Measurements from ENCODE around the gene CA10.

CA10 gene

GRCh38 chr17:52024300-52024870, 134.1 kb downstream of the CA10 start:
- DNase-seq (ENCODE audit: low read depth, low spot score): peak; percentile 10
- POLR2A ChIA-PET: no interaction called here
- TF ChIP-seq CTCF (IDR thresholded peaks at IDR 0.05; ENCODE audit: insufficient read depth, low read length, missing control alignments): no peak
- H3K4me3 ChIP-seq (ENCODE audit: low read depth, low read length): no peak overlapping the region
- CTCF ChIA-PET: no interaction called here

- TF ChIP-seq CTCF (IDR thresholded peaks at IDR 0.05; ENCODE audit: insufficient read depth, low read length, missing control alignments): no peak
- DNase-seq (ENCODE audit: low read depth, low spot score): no peak
- ChIA-PET CTCF (no interaction called here), POLR2A (no interaction called here)
- H3K4me3 ChIP-seq (ENCODE audit: low read depth, low read length): no peak overlapping the region
Measured at GRCh38 chr17:52011064-52011463, 147.4 kb downstream of the CA10 start.

DNA sequence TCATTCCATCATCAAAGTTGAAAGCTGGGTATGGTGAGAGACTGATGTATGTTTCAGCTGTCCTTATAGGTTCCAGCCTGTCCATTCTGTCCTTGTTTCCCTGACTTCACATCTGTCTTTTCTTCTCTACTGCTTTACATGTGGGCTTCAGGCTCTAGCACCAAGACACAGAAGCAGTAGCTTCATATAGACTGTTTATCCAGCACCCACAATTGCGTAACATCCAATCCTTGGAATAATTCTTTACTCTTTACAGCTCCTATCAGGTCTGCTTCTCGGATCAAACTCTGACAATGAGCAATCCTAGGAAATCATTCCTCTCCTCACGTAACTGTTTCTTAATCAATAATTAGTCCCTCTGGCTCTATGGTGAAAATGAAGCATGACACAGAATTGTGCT, 158.9 kb downstream of the CA10 start:
- CTCF ChIA-PET: no interaction called here
- POLR2A ChIA-PET: no interaction called here
- no peak for TF ChIP-seq CTCF (IDR thresholded peaks at IDR 0.05; ENCODE audit: insufficient read depth, low read length, missing control alignments)
- no peak for DNase-seq (ENCODE audit: low read depth, low spot score)
- no peak overlapping the region for H3K4me3 ChIP-seq (ENCODE audit: low read depth, low read length)

DNA sequence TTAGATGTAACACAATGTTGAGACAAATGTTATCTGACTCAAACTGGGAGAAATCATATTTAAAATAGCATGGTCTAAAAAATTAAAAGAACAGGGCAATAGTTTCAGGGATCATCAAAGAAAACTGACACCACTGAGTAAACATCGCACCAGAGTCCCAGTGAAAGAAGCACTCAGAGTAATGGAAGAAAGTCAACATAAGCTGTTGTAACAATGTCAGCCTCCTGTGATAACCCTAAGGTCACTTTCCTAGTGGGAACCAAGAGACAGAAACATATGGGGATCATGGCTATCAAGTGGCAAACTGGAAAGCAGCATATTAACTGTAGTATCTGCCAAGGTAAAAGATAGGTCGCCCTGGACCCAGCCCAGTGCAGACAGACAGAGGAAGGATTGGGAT, 160.8 kb downstream of the CA10 start:
- ChIA-PET CTCF (no interaction called here), POLR2A (no interaction called here)
- no peak for TF ChIP-seq CTCF (IDR thresholded peaks at IDR 0.05; ENCODE audit: insufficient read depth, low read length, missing control alignments)
- DNase-seq (ENCODE audit: low read depth, low spot score): no peak
- H3K4me3 ChIP-seq (ENCODE audit: low read depth, low read length): no peak overlapping the region

GRCh38 chr17:51995797-51996403, 162.6 kb downstream of the CA10 start:
- CTCF ChIA-PET: no interaction called here
- no peak overlapping the region for H3K4me3 ChIP-seq (ENCODE audit: low read depth, low read length)
- no peak for TF ChIP-seq CTCF (IDR thresholded peaks at IDR 0.05; ENCODE audit: insufficient read depth, low read length, missing control alignments)
- no peak for DNase-seq (ENCODE audit: low read depth, low spot score)
- POLR2A ChIA-PET: no interaction called here

GRCh38 chr17:51992864-51993416, 165.6 kb downstream of the CA10 start:
- no peak for TF ChIP-seq CTCF (IDR thresholded peaks at IDR 0.05; ENCODE audit: insufficient read depth, low read length, missing control alignments)
- POLR2A ChIA-PET: no interaction called here
- no peak overlapping the region for H3K4me3 ChIP-seq (ENCODE audit: low read depth, low read length)
- no peak for DNase-seq (ENCODE audit: low read depth, low spot score)
- CTCF ChIA-PET: no interaction called here

Measured in AG04449 (cell line).